ACC112 (cell line): Measurements from ENCODE around the gene ALOX15.
"Not testable (repeated sequence)": the region's sequence is repeated elsewhere in the genome, so short reads cannot be mapped to it uniquely, and the experiment has no call there.

ENCODE experiments used
- H2AFZ ChIP-seq: fragments of 200-600 bp; sonication (generic); one replicate; pipeline ENCODE4 v1.6.0; 2017; ENCODE audit warnings: antibody characterized with exemption, low read length; ENCODE audit not compliant: unreplicated experiment
- H3K27ac ChIP-seq: fragments of 200-600 bp; sonication (generic); 2 replicates; pipeline ENCODE4 v1.5.1; 2014; ENCODE audit warnings: low read depth, mild to moderate bottlenecking, antibody characterized with exemption, low read length, moderate library complexity
- H3K27me3 ChIP-seq: fragments of 200-600 bp; sonication (generic); 2 replicates; pipeline ENCODE4 v1.6.1; 2014; ENCODE audit warnings: mild to moderate bottlenecking, antibody characterized with exemption, low read length, moderate library complexity, mixed read lengths; ENCODE audit not compliant: insufficient read depth
- H3K36me3 ChIP-seq: fragments of 200-600 bp; sonication (generic); 2 replicates; pipeline ENCODE4 v1.6.1; 2016; ENCODE audit warnings: mild to moderate bottlenecking, antibody characterized with exemption, low read length, moderate library complexity, mixed read lengths; ENCODE audit not compliant: insufficient read depth
- H3K4me1 ChIP-seq: fragments of 200-600 bp; sonication (generic); one replicate; pipeline ENCODE4 v1.6.1; 2016; ENCODE audit warnings: low read length, mixed read lengths; ENCODE audit not compliant: insufficient read depth, unreplicated experiment, control insufficient read depth
- H3K4me3 ChIP-seq: fragments of 200-600 bp; sonication (generic); 2 replicates; pipeline ENCODE4 v1.5.1; 2014; ENCODE audit warnings: mild to moderate bottlenecking, low read depth, low read length
- H3K79me2 ChIP-seq: fragments of 200-600 bp; sonication (generic); one replicate; pipeline ENCODE4 v1.6.0; 2016; ENCODE audit warnings: low read length; ENCODE audit not compliant: control insufficient read depth, unreplicated experiment, insufficient read depth

ALOX15 gene

DNA sequence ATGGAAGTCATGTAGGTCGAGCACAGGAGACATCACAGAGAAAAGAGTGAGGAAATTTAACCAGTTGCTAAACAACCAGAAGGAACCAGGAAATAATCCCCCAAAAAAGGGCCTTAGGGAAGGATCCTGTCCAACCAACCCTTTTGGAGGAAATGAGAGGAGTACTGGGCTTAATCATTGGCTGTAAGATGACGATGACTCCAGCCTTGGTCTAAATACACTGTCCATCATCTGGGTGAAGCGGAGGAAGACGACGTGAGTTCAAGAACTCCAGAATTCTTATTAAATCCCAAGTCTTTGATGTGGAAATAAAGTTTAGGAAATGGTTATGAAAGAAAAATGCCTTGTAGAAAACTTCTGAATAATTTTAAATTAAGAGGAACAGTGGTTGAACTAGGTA lies 11.5 kb upstream of the ALOX15 start:
- Histone ChIP-seq H3K79me2 (no peaks in the 10 kb centered on the region), H3K36me3 (no peaks in the 10 kb centered on the region), H2AFZ (no peak overlapping the region), H3K27ac (no peak overlapping the region), H3K4me1 (no peaks in the 10 kb centered on the region), H3K4me3 (no peak overlapping the region), H3K27me3 (peaks cover 10% of the 10 kb centered on the region; the same call in 1 of the 2 replicates)

DNA sequence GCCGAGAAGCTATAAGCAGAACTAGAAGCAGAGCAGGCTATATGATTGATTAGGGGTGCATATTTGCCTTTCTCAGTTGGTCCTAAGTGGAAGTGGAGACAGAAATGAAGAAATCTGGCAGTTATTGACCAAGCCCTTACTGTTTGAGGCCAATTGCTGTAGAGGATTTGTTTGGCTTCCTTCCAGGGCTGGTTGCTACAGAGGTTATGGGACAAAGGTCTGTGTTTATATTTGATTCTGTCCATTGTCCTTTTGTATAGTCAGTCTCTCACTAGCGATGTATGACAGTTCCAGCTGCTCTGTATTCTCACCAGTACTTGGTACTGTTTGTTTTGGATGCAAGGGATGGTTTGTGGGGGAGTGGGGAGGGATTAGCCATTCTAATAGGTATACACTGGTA lies 7.3 kb upstream of the ALOX15 start:
- no peak overlapping the region for H3K27ac ChIP-seq
- H3K4me1 ChIP-seq: no peaks in the 10 kb centered on the region
- no peak overlapping the region for H2AFZ ChIP-seq
- H3K79me2 ChIP-seq: no peaks in the 10 kb centered on the region
- H3K4me3 ChIP-seq: no peak overlapping the region
- no peaks in the 10 kb centered on the region for H3K36me3 ChIP-seq
- H3K27me3 ChIP-seq: peaks cover 39% of the 10 kb centered on the region

DNA sequence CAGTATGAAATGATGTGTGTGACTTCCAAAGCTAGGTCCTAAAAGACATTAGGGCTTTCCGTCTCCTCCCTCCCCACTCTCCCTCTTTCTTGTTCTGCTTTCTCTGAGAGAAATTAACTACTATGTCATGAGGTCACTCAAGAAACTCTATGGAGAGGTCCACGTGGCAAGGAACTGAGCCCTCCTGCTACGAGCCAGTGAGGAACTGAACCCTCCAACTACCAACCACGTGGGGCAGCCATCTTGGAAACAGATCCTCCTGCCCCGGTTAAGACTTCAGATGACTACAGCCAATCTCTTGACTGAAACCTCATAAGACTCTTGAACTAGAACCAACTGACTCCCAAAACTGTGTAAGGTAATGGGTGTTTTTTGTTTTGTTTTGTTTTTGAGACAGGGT lies 4.2 kb upstream of the ALOX15 start:
- Histone ChIP-seq H3K79me2 (no peaks in the 10 kb centered on the region), H2AFZ (no peak overlapping the region), H3K4me1 (no peaks in the 10 kb centered on the region), H3K27ac (no peak overlapping the region), H3K36me3 (no peaks in the 10 kb centered on the region), H3K27me3 (peaks cover 64% of the 10 kb centered on the region), H3K4me3 (no peak overlapping the region)

DNA sequence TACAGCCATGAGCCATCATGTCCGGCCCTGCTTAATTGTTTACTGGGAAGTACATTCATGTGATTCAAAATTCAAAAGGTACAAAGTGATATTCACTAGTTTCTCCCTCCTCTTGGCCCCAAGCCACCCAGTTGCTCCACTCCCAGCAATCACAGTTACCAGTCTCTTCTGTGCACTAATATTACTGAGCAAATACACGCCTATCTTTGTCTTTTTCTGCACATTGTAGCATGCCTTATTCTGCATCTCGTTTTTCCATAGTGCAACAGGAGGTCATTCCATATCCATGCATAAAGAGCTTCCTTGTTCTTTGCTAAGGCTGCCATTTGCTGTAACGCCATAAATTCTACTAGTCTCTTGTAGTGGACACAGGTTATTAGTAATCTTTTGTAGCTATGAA lies 2.2 kb upstream of the ALOX15 start:
- no peaks in the 10 kb centered on the region for H3K36me3 ChIP-seq

DNA sequence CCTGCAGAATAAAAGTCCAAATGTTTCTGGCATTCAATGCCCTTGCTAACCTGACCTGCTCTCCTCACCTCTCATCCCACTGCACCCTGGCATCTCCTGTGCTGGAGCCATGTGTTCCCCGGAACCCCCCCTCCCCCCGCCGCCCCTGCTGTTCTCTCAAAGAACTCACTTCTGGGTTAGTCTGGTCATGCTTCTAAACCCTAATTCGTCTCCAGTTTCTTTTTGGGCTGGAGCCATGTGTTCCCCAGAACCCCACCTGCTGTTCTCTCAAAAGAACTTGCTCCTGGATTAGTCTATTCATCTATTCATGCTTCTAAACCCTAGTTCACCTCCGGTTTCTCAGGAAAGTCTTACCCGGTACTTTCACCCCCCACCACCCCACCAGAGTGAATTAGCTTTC lies 808 bp upstream of the ALOX15 start:
- Histone ChIP-seq H3K4me3 (no peak overlapping the region), H3K36me3 (no peaks in the 10 kb centered on the region), H3K4me1 (no peaks in the 10 kb centered on the region), H3K79me2 (no peaks in the 10 kb centered on the region), H2AFZ (no peak overlapping the region), H3K27ac (no peak overlapping the region), H3K27me3 (peaks cover 74% of the 10 kb centered on the region)

More for the DNA sequence above, 2.2 kb upstream of the ALOX15 start:
- Histone ChIP-seq H3K27me3 (peaks cover 73% of the 10 kb centered on the region), H3K27ac (no peak overlapping the region), H3K79me2 (no peaks in the 10 kb centered on the region), H3K4me1 (no peaks in the 10 kb centered on the region), H3K4me3 (no peak overlapping the region), H2AFZ (no peak overlapping the region)

DNA sequence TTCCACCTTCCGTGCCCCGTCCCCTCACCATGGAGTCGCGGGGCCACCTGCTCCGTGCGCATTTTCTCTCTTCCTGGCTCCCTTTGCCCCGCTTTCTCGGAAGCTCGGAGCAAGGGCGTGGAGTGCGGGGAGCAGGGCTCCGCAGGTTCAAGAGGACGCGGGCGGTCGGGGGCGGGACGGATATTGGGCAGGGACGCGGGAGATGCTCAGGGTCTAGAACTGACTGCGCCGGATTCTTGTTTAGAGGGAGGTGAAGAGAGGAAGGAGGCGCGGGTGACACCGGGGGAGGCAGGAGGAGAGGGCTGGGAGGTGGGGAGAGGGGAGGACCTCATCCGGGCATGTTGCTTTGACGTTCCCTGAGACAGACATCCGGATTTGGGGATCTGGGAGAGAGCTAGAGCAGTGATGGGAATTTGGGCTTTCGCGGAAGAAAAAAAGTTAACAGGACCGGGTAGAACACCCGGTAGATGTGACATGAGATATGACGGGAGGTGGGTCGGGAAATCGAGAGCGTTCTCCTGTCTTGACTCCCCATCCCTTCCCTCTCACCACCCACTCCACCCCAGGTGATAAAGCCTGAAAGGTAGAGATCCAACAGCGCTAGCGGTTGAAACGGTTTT lies 799 bp downstream of the ALOX15 start:
- not testable (repeated sequence) for H2AFZ ChIP-seq, H3K27ac ChIP-seq, H3K4me3 ChIP-seq, H3K4me1 ChIP-seq, H3K79me2 ChIP-seq, H3K36me3 ChIP-seq
- H3K27me3 ChIP-seq: peaks cover 79% of the 10 kb centered on the region

DNA sequence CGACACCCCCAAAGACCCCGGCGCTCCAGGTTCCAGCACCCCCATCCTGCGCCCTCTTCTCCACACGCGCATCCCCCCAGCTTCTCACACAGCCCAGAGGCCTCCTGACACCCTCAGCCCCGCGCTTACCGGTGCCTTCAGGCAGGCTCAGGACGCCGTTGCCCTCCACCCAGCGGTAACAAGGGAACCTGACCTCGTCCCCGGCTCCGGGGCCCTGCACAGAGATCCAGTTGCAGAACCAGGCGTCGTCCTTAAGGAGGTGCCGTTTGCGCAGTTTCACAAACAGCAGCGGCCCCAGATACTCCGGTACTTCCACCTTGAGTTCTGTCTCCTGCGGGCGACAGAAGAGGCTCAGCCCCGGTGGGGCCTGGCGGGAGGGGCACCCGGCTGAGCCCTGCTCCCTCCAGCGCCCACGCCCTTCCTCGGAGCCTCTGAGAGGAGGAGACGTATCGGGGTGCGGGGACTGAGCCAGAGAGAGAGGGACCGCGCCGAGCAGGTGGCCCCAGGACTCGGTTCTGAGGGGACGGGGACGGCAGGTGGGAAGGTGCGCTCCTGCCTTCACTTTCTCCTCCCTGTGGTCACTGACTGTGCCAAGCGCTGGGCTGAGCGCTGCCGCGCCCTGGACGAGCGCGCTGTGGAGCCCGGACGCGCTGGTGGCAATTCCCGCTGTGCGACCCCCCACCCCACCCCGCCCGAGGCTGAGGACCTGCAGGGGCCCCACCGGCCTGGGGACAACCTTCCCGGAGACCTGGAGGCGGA lies 2.0 kb downstream of the ALOX15 start:
- not testable (repeated sequence) for H3K4me3 ChIP-seq, H3K79me2 ChIP-seq, H2AFZ ChIP-seq, H3K36me3 ChIP-seq, H3K27ac ChIP-seq, H3K4me1 ChIP-seq
- H3K27me3 ChIP-seq: peaks cover 72% of the 10 kb centered on the region

DNA sequence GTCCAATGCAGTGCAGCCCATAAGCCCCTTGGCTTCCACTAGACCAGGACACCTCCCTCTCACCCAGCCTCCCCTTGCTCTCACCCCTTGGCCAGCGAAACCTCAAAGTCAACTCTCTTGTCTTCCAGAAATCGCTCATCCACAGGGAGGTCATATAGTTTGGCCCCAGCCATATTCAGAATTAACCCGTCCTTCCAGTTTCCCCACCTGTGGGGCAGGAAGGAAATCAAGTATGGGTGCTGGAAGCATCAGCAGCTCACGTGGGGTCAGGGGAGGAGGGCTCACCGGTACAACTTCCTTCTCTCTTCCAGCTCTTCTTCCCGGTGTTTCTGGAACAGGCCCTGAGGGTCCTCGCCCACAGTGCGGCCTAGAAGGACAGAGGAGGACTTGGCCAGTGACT lies 2.7 kb downstream of the ALOX15 start:
- H3K27ac ChIP-seq, H2AFZ ChIP-seq, H3K79me2 ChIP-seq, H3K4me1 ChIP-seq, H3K36me3 ChIP-seq, H3K4me3 ChIP-seq: not testable (repeated sequence)
- peaks cover 66% of the 10 kb centered on the region for H3K27me3 ChIP-seq

DNA sequence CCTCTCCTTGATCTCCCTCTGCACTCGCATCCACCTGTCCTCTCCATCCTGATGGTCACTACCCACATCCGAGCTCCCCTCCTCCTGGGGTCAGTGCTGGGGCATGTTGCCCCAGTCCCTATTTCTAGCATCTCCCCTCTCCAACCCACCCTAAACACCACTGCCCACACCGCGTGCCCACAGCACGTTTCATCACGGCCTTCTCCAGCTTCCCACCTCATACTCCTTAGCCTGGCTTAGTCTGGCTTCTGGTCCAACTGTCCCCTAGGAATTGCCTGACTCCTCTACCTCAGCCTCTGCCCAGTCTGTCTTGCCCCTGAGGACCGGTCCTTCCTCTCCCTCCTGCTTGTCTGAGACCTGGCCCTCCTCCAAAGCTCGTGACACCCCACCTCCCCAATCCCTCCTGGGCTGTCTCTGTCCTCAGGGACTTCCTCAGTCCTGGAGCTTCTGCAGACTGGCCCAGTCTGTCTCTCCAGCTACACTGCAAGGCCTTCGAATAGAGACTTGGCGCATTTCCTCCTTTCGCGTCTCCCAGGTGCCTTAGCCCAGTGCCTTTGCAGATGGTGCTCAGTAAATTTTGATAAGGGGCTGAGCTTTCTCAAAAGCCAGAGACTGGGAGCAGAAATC lies 4.9 kb downstream of the ALOX15 start:
- Histone ChIP-seq H2AFZ (no peak overlapping the region), H3K79me2 (no peaks in the 10 kb centered on the region), H3K36me3 (no peaks in the 10 kb centered on the region), H3K27ac (no peak overlapping the region), H3K4me1 (peaks cover 7% of the 10 kb centered on the region), H3K27me3 (peaks cover 53% of the 10 kb centered on the region), H3K4me3 (no peak overlapping the region)

DNA sequence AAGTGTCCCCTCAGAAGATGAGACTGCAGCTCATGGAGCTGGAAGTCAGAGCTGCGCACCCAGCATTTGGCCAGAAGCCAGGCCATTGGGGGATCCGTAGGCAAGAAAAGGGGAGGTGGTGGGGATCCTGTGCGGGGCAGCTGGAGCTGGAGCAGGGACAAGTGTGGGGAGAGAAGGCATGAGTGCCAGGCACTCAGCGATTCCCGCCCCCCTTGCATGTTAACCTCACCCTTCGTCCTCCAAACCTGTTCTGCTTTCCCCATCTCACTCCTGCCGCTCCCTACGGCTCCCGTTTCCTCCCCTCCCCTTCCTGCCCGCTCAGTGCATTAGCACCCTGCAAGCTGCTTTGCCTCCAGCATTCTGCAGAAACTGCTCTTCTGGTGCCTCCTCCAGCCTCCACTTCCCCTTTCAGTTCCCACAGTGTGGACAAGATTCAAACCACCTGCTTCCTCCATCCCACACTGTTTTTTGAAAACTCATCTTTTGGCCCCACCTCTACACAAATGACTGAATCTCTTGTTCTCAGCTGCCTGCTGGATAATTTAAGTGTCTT lies 5.6 kb downstream of the ALOX15 start:
- Histone ChIP-seq H3K4me1 (peaks cover 7% of the 10 kb centered on the region), H3K79me2 (no peaks in the 10 kb centered on the region), H3K27ac (no peak overlapping the region), H3K36me3 (no peaks in the 10 kb centered on the region), H3K27me3 (peaks cover 46% of the 10 kb centered on the region), H2AFZ (no peak overlapping the region), H3K4me3 (no peak overlapping the region)
